GM12875 (cell line): ENCODE results near the gene CEACAM19.
"Not testable (repeated sequence)": the region's sequence is repeated elsewhere in the genome, so short reads cannot be mapped to it uniquely, and the experiment has no call there.

Experiments used
- H3K4me3 ChIP-seq: one replicate; pipeline ENCODE4 v1.5.1; 2011; ENCODE audit warnings: low read depth, low read length, control low read depth
- CTCF ChIP-seq: IDR thresholded peaks from 2 replicates; pipeline ENCODE4 v1.5.1; 2011; ENCODE audit warnings: low read depth, mild to moderate bottlenecking, control low read depth, inconsistent platforms, low read length, moderate library complexity, borderline replicate concordance; ENCODE audit not compliant: insufficient read depth

The CEACAM19 gene

GRCh38 chr19:44666852-44667556, 4.3 kb upstream of the CEACAM19 start:
- TF ChIP-seq CTCF, result no peak
- no peak overlapping the region for H3K4me3 ChIP-seq

GRCh38 chr19:44668985-44669764, 2.1 kb upstream of the CEACAM19 start:
- no peak for TF ChIP-seq CTCF

GRCh38 chr19:44670027-44670426, 1.3 kb upstream of the CEACAM19 start:
- H3K4me3 ChIP-seq, result not testable (repeated sequence)

More at GRCh38 chr19:44668985-44669764, 2.1 kb upstream of the CEACAM19 start:
- no peak overlapping the region for H3K4me3 ChIP-seq

GRCh38 chr19:44672226-44672625, 944 bp downstream of the CEACAM19 start:
- TF ChIP-seq CTCF, result no peak
- no peak overlapping the region for H3K4me3 ChIP-seq

GRCh38 chr19:44673510-44673909, 2.2 kb downstream of the CEACAM19 start:
- no peak overlapping the region for H3K4me3 ChIP-seq
- TF ChIP-seq CTCF, result no peak

GRCh38 chr19:44675521-44675920, 4.2 kb downstream of the CEACAM19 start:
- H3K4me3 ChIP-seq, result no peak overlapping the region

More at GRCh38 chr19:44675521-44675920, 4.2 kb downstream of the CEACAM19 start:
- no peak for TF ChIP-seq CTCF
